Osteocyte (in vitro differentiated cells): Measurements from ENCODE around the gene SUSD1. TPM values are rescaled to one million over a fixed set of nuclear protein-coding genes. Genes with fewer than 3 reads are reported as not detected.
A peak's percentile ranks its signal among the peaks of the same experiment; 100 is the strongest.

Experiments
- DNase-seq: peaks from one replicate; pipeline ENCODE4 v3.0.0; 2021; ENCODE audit warnings: mixed read lengths; ENCODE audit not compliant: unreplicated experiment; ENCODE audit errors: extremely low spot score
- H3K27ac Mint-ChIP-seq: one replicate; pipeline ENCODE4 v1.8.0; 2021; ENCODE audit warnings: mild to moderate bottlenecking, mixed read lengths; ENCODE audit not compliant: unreplicated experiment
- H3K27me3 Mint-ChIP-seq: one replicate; pipeline ENCODE4 v1.8.0; 2021; ENCODE audit warnings: mixed read lengths; ENCODE audit not compliant: unreplicated experiment
- H3K36me3 Mint-ChIP-seq: one replicate; pipeline ENCODE4 v1.8.0; 2021; ENCODE audit warnings: mixed read lengths; ENCODE audit not compliant: unreplicated experiment
- H3K4me1 Mint-ChIP-seq: one replicate; pipeline ENCODE4 v1.8.0; 2021; ENCODE audit warnings: mixed read lengths; ENCODE audit not compliant: unreplicated experiment
- H3K4me3 Mint-ChIP-seq: one replicate; pipeline ENCODE4 v1.8.0; 2021; ENCODE audit warnings: mild to moderate bottlenecking, moderate library complexity, mixed read lengths; ENCODE audit not compliant: unreplicated experiment
- H3K9me3 Mint-ChIP-seq: one replicate; pipeline ENCODE4 v1.8.0; 2021; ENCODE audit warnings: mixed read lengths; ENCODE audit not compliant: unreplicated experiment
- CTCF ChIP-seq: fragments of 200-600 bp; sonication (generic); IDR thresholded peaks from 2 replicates; pipeline ENCODE4 v1.5.0; 2021; ENCODE audit warnings: antibody characterized with exemption, mild to moderate bottlenecking, moderate library complexity
- total RNA-seq: library from RNA; stranded (reverse); gene quantifications from 2 replicates; pipeline ENCODE4 v1.2.1, GENCODE V29; 2021

SUSD1 gene
- total RNA-seq, 1 donor from 2014 or later: 13.4 TPM

- H3K4me1 Mint-ChIP-seq: peaks cover 36% of the 10 kb centered on the region
- peak overlapping the region; percentile 91 for H3K27ac Mint-ChIP-seq
Measured at GRCh38 chr9:112059966-112060320, 115.2 kb downstream of the SUSD1 start.

GRCh38 chr9:112059145-112059965, 115.7 kb downstream of the SUSD1 start:
- Mint-ChIP-seq H3K4me1 (peaks cover 36% of the 10 kb centered on the region), H3K27ac (peak overlapping the region; percentile 91), H3K9me3 (no peaks in the 10 kb centered on the region), H3K36me3 (peaks cover 8% of the 10 kb centered on the region), H3K4me3 (no peak overlapping the region), H3K27me3 (no peaks in the 10 kb centered on the region)
- TF ChIP-seq CTCF: no peak
- DNase-seq: no peak

More at GRCh38 chr9:112059966-112060320, 115.2 kb downstream of the SUSD1 start:
- no peak for TF ChIP-seq CTCF
- Mint-ChIP-seq H3K4me3 (no peak overlapping the region), H3K27me3 (no peaks in the 10 kb centered on the region), H3K9me3 (no peaks in the 10 kb centered on the region), H3K36me3 (peaks cover 8% of the 10 kb centered on the region)
- no peak for DNase-seq

- Mint-ChIP-seq H3K27me3 (no peaks in the 10 kb centered on the region), H3K4me1 (peaks cover 33% of the 10 kb centered on the region), H3K9me3 (no peaks in the 10 kb centered on the region), H3K4me3 (no peak overlapping the region), H3K36me3 (peaks cover 12% of the 10 kb centered on the region), H3K27ac (no peak overlapping the region)
- no peak for DNase-seq
- TF ChIP-seq CTCF: no peak
Measured at GRCh38 chr9:112056996-112057395, 118.1 kb downstream of the SUSD1 start.

GRCh38 chr9:112054916-112055315, 120.2 kb downstream of the SUSD1 start:
- H3K4me1 Mint-ChIP-seq: peaks cover 32% of the 10 kb centered on the region
- H3K27ac Mint-ChIP-seq: no peak overlapping the region
- DNase-seq: no peak
- H3K36me3 Mint-ChIP-seq: peaks cover 12% of the 10 kb centered on the region
- no peak overlapping the region for H3K4me3 Mint-ChIP-seq
- TF ChIP-seq CTCF: no peak
- no peaks in the 10 kb centered on the region for H3K27me3 Mint-ChIP-seq
- no peaks in the 10 kb centered on the region for H3K9me3 Mint-ChIP-seq

GRCh38 chr9:112051812-112052211, 123.3 kb downstream of the SUSD1 start:
- H3K36me3 Mint-ChIP-seq: peaks cover 8% of the 10 kb centered on the region
- DNase-seq: no peak
- peak overlapping the region; percentile 15 for H3K27ac Mint-ChIP-seq
- H3K9me3 Mint-ChIP-seq: peaks cover 5% of the 10 kb centered on the region
- TF ChIP-seq CTCF: no peak
- peaks cover 39% of the 10 kb centered on the region for H3K4me1 Mint-ChIP-seq
- H3K4me3 Mint-ChIP-seq: no peak overlapping the region
- H3K27me3 Mint-ChIP-seq: no peaks in the 10 kb centered on the region
